ENCODE data around the gene STUM.

STUM gene

DNA sequence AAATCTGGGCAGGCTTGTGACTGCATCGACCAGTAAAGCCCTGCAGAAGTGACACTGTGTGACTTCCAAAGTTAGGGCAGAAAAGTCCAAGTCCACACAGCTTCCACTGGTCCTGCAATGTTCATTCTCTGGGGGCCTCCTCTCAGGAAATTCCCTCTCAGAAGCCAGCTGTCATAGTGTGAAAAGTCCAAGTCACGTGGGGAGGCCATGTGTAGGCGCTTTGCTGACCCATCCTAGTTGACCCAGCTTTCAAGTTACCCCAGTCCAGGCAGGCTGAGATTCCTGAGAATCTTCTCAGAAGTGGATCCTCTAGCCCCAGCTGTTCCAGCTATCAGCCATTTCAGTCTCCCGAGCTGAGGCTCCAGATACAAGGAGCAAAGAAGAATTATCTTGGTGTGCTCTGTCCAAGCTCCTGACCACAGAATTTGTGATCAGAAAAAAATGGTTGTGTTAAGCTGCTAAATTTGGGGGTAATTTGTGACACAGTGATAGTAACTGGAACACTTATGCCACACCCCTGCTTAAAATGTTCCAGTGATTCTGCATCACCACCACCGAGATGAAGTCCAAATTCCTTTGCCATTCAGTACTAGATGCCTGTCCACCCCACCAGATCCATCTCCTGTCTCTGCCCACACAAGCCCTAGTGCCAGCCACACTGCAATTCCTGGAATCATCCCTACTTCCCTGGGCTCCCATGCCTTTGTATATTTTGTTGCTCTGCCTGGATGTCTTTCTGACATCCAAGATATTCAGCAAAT, 2.5 kb upstream of the STUM start:
- intact Hi-C loops (cut with micrococcal nuclease) = loop anchor here (5.0 kb wide), 1 partner anchor 281 kb away; no protein-coding TSS in a partner anchor
- H3K4me3 Mint-ChIP-seq = no peak overlapping the region
- H3K4me1 Mint-ChIP-seq (ENCODE audit: low read depth) = peaks cover 20% of the 10 kb centered on the region
- no peaks in the 10 kb centered on the region for H3K9me3 Mint-ChIP-seq
- no peak overlapping the region for H3K27ac Mint-ChIP-seq
- H3K36me3 Mint-ChIP-seq (ENCODE audit: low read depth) = no peaks in the 10 kb centered on the region
- H3K27me3 Mint-ChIP-seq = peaks cover 45% of the 10 kb centered on the region

DNA sequence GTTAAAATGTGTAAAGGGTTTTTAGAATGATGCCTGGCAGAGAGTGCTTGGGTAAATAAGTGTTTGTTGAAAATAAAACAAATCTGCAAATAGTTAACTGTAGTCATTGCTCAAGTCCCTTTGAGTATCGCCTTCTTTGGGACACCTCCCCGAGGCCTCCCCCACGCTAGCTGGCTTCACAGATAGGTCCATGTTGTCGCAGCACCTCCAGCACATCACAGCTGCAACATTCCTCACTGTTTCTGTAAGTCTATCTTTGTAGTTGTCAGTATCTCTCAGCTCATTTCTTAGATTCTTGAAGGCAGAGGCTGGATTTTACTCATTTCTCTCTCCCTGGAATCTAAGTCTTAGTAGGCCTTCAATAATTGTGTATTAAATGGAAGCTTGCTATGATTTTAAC, 1.6 kb upstream of the STUM start:
- Mint-ChIP-seq H3K4me1 (ENCODE audit: low read depth) (peaks cover 20% of the 10 kb centered on the region), H3K36me3 (ENCODE audit: low read depth) (no peaks in the 10 kb centered on the region), H3K27me3 (peaks cover 54% of the 10 kb centered on the region), H3K27ac (no peak overlapping the region), H3K4me3 (no peak overlapping the region), H3K9me3 (no peaks in the 10 kb centered on the region)
- intact Hi-C loops (cut with micrococcal nuclease) = loop anchor here (1.0 to 5.0 kb wide), 2 partner anchors 61 to 280 kb away; no protein-coding TSS in a partner anchor

DNA sequence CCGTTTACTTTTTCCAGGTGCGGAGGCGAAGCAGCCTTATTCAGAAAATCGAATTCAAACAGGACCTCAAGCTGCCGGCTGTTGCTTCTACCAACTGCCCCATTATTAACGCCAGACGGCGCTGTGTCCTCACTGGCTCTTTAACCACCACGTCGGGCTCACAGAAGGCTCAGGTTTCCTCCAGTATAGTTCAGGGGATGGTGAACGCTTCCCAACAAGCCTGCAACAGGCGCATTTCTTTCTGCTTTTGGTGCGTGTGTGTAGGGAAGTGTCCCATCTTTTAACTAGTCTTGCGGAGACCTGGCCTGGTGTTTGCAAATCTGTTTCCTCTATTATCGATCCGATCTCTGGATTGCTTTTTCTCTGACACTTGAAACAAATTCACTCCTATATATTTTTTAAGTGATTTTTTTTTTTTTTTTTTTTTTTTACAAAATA, 791 bp upstream of the STUM start:
- intact Hi-C loops (cut with micrococcal nuclease) = loop anchor here (1.0 to 5.0 kb wide), 2 partner anchors 61 to 280 kb away; no protein-coding TSS in a partner anchor
- peaks cover 20% of the 10 kb centered on the region for H3K4me1 Mint-ChIP-seq (ENCODE audit: low read depth)
- no peaks in the 10 kb centered on the region for H3K9me3 Mint-ChIP-seq
- no peaks in the 10 kb centered on the region for H3K36me3 Mint-ChIP-seq (ENCODE audit: low read depth)
- no peak overlapping the region for H3K27ac Mint-ChIP-seq
- peaks cover 55% of the 10 kb centered on the region for H3K27me3 Mint-ChIP-seq
- H3K4me3 Mint-ChIP-seq = no peak overlapping the region

DNA sequence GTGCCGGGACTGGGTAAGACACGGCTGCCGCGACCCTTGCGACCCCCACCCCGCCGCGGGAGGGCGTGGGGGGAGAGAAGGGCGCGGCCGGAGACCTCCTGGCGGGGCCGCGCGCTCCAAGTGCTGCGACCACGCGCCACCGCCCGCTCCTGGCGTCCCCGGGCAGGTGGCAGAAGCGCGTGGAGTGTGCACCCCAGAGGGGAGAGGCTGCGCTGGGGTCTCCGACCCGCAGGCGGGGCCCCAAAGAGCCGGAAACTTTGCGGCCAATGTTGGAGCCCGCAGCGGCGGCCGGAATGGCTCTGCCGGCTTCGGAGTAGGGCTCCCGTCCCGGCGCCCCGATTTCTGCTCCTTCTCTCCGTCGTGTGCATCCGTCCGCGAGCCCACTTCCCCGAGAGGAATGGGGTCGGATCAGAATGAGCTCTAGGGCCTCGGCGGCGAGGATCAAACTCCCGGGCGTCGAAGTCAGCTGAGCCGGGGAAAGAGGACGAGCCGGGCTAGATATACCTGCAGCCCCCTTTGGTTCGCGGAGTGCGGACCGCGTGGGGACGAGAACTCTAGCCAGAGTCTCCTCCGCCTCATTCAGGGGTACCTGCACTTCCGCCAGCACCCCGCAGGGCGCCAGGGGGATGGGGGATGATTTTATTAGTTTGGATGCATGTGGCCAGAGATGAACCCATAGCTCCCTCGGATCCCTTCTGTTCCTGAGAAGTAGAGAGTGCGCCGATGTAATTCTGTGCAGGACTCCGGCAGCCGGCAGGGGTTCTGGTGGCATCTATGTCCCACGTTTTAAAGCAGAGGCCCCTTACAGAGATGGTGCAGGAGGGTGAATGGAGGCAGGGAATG, 751 bp downstream of the STUM start:
- intact Hi-C loops (cut with micrococcal nuclease) = loop anchor here (5.0 kb wide), 1 partner anchor 278 kb away; no protein-coding TSS in a partner anchor
- H3K36me3 Mint-ChIP-seq (ENCODE audit: low read depth) = no peaks in the 10 kb centered on the region
- peaks cover 20% of the 10 kb centered on the region for H3K4me1 Mint-ChIP-seq (ENCODE audit: low read depth)

DNA sequence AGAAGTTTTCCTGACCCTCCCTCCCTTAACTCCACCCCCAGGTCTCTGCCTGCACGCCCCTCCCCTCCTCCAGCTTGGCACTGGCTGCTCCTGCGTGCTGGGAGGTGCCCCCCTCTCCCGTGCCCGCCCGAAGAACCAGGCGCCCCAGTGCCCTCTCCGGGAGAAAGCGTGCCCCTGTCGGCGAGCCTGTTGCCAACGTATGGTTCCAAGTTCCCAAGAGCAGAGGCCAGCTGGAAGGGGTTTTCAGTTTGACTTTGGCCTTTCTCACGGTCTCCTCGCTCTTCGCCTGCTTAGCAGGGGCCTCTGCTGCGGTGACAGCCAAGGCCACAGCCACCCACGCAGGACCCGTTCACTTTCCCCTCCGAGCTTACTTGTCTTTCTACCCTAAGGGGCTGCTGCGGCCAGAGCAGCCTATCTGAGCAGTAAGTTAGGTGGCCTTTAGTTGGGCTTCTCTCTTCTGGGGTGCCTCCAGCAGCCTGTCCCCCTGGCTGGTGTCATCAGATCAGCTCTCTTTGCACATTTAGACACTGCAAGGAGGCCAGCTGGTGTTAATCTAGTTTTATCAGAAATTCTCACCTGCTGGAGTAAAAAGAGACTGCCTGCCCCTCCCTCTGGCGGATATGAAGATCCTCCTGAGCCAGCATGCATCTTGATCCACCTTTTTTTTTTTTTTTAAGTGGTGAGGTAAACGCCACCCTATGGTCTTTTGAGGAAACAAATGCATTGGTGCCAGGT, 1.5 kb downstream of the STUM start:
- Mint-ChIP-seq H3K36me3 (ENCODE audit: low read depth) (no peaks in the 10 kb centered on the region), H3K4me3 (peak overlapping the region; percentile 48)

More for the DNA sequence above, 751 bp downstream of the STUM start:
- H3K27ac Mint-ChIP-seq = no peak overlapping the region
- H3K9me3 Mint-ChIP-seq = no peaks in the 10 kb centered on the region
- peak overlapping the region; percentile 50 for H3K4me3 Mint-ChIP-seq
- H3K27me3 Mint-ChIP-seq = peaks cover 57% of the 10 kb centered on the region

DNA sequence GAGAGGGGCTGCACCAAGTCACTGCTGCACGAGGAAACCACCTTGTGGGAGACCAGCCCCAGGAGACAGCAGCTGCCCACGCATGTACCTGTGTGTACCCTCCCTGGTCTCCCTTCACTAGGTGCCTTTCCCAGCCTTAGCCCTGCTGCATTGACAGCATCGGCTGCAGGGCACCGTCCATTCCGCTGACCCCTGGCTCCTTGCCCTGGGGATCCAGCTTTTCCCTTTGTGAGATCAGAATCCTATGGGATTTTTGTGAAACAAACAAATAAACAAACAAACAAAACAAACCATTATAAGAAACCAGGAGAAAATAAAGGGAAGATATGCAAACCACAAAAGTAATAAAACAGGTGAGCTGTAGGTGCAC, 2.1 kb downstream of the STUM start:
- H3K27ac Mint-ChIP-seq = no peak overlapping the region
- intact Hi-C loops (cut with micrococcal nuclease) = no loop called here
- H3K36me3 Mint-ChIP-seq (ENCODE audit: low read depth) = no peaks in the 10 kb centered on the region
- no peak overlapping the region for H3K4me3 Mint-ChIP-seq
- peaks cover 50% of the 10 kb centered on the region for H3K27me3 Mint-ChIP-seq
- H3K4me1 Mint-ChIP-seq (ENCODE audit: low read depth) = peaks cover 31% of the 10 kb centered on the region
- no peaks in the 10 kb centered on the region for H3K9me3 Mint-ChIP-seq

More for the DNA sequence above, 1.5 kb downstream of the STUM start:
- Mint-ChIP-seq H3K27me3 (peaks cover 54% of the 10 kb centered on the region), H3K4me1 (ENCODE audit: low read depth) (peaks cover 27% of the 10 kb centered on the region), H3K9me3 (no peaks in the 10 kb centered on the region), H3K27ac (no peak overlapping the region)
- intact Hi-C loops (cut with micrococcal nuclease) = loop anchor here (5.0 kb wide), 1 partner anchor 277 kb away; no protein-coding TSS in a partner anchor

DNA sequence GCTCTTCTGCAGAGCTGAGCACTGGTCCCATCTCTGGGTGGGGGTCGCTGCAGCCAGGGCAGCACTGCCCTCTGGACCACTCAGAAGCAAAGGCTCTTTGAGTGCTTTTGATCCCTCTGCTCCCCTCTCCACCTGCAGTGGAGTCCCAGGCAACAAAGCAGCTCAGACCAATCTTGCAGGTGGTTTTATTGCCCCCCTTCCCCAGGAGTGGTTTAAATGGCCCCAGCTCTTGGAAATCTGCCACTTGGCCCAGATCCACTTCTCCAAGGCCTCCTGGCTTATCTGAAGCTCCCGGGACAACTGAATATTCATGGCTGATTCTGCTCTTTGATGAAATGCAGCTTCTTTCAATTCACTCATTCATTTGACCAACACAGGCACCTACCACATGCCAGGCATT, 2.7 kb downstream of the STUM start:
- Mint-ChIP-seq H3K27me3 (peaks cover 46% of the 10 kb centered on the region), H3K9me3 (no peaks in the 10 kb centered on the region), H3K4me3 (no peak overlapping the region), H3K36me3 (ENCODE audit: low read depth) (no peaks in the 10 kb centered on the region), H3K4me1 (ENCODE audit: low read depth) (peaks cover 31% of the 10 kb centered on the region), H3K27ac (no peak overlapping the region)
- intact Hi-C loops (cut with micrococcal nuclease) = no loop called here

DNA sequence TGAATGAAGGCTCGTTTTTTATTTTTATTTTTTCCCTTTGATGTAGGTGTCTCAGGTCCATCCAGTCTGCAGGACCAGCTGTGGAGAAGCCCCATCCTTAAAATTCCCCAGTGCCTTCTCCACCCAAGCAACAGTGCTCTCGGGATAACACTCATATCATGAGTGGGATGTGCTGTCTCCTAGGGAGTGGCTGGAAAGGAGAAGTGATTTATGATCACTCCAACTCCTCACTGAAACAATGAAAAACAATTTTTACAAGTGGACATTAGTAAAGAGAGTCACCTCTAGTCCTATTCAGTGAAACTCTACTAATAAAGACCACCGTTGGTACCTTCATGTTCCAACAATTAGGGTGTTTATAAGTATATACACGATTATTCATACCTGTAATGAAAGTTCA, 3.5 kb downstream of the STUM start:
- Mint-ChIP-seq H3K4me3 (no peak overlapping the region), H3K9me3 (no peaks in the 10 kb centered on the region), H3K27me3 (peaks cover 41% of the 10 kb centered on the region), H3K36me3 (ENCODE audit: low read depth) (no peaks in the 10 kb centered on the region), H3K27ac (no peak overlapping the region), H3K4me1 (ENCODE audit: low read depth) (peaks cover 31% of the 10 kb centered on the region)
- intact Hi-C loops (cut with micrococcal nuclease) = no loop called here

DNA sequence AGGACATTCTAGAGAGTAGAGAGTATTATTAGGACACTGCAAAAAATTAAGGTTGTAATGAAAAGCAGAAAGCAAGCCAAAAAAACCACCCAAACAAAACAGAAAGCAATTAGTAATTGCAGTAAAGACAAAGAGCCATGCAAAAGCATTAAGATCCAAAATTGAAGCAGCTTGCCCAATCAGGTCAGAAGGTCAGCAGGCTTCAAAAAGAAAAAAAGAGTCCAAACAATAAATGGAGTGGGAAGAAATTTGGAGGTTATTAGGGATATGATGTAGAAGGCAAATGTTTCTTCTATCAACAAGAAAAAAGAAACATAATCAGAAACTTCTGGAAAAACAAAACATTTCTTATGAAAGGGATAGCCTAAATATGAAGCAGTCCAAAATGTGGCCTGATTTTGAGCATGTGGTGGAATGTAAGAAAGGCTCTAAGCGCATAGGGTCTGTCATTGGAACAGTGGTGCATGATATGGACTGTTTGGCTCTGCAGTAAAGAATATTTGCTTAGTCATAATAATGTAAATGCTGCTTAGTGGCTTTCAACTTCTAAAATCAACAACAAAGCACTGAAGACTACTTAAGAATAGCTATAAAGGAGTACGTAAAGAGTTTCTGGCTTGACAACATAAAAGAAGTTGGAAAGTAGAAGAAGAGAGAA, 4.8 kb downstream of the STUM start:
- intact Hi-C loops (cut with micrococcal nuclease) = no loop called here

DNA sequence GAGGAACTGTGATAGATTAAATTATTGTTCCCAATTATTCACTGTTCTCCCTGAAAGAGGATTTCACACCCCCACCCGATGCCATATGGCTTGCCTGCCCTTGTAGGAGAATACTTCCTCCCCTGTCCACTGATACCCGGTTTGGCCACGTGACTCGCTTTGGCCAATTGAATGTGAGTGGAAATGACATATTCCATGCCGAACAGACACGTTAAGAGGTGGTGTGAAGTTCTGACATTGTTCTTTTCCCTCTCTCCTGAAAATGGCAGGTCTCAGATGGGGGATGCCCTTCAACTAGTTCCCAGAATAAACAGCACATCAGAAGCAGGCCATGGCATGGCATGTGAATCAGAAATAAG, 5.3 kb downstream of the STUM start:
- Mint-ChIP-seq H3K9me3 (no peaks in the 10 kb centered on the region), H3K27ac (no peak overlapping the region), H3K36me3 (ENCODE audit: low read depth) (no peaks in the 10 kb centered on the region), H3K27me3 (peaks cover 33% of the 10 kb centered on the region), H3K4me3 (no peak overlapping the region), H3K4me1 (ENCODE audit: low read depth) (peaks cover 32% of the 10 kb centered on the region)
- intact Hi-C loops (cut with micrococcal nuclease) = no loop called here

More for the DNA sequence above, 4.8 kb downstream of the STUM start:
- H3K27me3 Mint-ChIP-seq = peaks cover 34% of the 10 kb centered on the region
- peaks cover 27% of the 10 kb centered on the region for H3K4me1 Mint-ChIP-seq (ENCODE audit: low read depth)
- H3K27ac Mint-ChIP-seq = no peak overlapping the region
- H3K4me3 Mint-ChIP-seq = no peak overlapping the region
- H3K9me3 Mint-ChIP-seq = no peaks in the 10 kb centered on the region
- no peaks in the 10 kb centered on the region for H3K36me3 Mint-ChIP-seq (ENCODE audit: low read depth)

DNA sequence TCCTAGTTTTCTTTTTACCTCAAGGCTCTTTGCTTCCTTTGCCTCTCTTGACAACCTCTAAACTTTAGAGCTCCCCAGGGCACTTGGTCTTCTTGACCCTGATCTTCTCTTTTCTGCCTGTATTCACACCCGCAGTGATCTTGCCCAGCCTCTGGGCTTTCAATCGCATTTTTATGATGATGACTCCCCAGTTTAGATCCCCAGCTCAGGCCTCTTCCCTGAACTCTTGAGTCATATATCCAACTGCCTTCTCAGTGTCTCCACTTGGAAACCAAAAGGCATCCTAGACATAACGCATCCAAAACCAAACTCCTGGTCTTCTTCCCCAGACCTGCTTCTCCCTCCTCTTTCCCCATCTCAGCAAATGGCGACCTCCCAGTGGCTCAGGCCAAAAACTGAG, 6.5 kb downstream of the STUM start:
- no peak overlapping the region for H3K27ac Mint-ChIP-seq
- intact Hi-C loops (cut with micrococcal nuclease) = no loop called here
- no peak overlapping the region for H3K4me3 Mint-ChIP-seq
- H3K9me3 Mint-ChIP-seq = no peaks in the 10 kb centered on the region
- H3K36me3 Mint-ChIP-seq (ENCODE audit: low read depth) = no peaks in the 10 kb centered on the region
- peaks cover 22% of the 10 kb centered on the region for H3K27me3 Mint-ChIP-seq
- peaks cover 23% of the 10 kb centered on the region for H3K4me1 Mint-ChIP-seq (ENCODE audit: low read depth)

DNA sequence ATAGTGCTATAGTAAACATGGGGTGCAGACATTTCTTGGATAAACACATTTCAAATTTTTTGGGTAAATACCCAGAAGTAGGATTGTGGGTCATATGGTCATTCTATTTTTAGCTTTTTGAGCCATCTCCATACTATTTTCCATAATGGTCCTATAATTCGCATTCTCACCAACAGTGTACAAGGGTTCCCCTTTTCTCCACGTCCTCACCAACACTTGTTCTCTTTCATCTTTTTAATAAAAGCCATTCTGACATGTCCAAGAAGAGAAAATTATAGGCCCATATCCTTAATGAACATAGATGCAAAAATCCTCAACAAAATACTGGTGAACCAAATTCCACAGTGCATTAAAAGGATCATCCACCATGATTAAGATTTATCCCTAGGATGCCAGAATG, 8.9 kb downstream of the STUM start:
- no peak overlapping the region for H3K27ac Mint-ChIP-seq
- no peaks in the 10 kb centered on the region for H3K9me3 Mint-ChIP-seq
- H3K27me3 Mint-ChIP-seq = peaks cover 2% of the 10 kb centered on the region
- H3K36me3 Mint-ChIP-seq (ENCODE audit: low read depth) = no peaks in the 10 kb centered on the region
- no peak overlapping the region for H3K4me3 Mint-ChIP-seq
- intact Hi-C loops (cut with micrococcal nuclease) = no loop called here
- peaks cover 21% of the 10 kb centered on the region for H3K4me1 Mint-ChIP-seq (ENCODE audit: low read depth)

DNA sequence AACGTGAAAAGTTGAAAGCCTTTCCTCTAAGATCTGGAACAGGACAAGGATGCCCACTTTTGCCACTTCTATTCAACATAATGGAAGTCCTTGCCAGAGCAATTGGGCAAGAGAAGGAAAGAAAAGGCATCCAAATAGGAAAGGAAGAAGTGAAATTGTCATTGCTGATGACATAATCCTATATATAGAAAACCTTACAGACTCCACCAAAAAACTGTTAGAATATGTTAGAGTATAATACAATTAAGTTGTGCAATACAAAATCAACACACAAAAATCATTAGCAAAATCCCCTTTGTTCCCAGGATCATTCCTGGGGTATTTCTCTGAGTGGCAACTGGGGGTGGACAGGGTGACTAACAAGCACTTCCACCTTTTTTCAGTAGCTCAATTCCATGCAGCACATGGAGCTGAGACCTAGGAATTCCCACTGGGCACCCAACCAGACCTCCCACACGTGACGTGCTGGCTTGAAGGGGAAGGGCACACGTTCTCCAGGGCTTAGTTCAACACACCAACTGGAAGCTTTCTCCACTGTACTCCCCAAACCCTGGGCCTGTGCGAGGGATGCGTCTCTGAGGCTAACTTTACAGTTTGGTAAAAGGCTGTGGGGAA, 9.6 kb downstream of the STUM start:
- peaks cover 21% of the 10 kb centered on the region for H3K4me1 Mint-ChIP-seq (ENCODE audit: low read depth)
- no peak overlapping the region for H3K4me3 Mint-ChIP-seq
- no peaks in the 10 kb centered on the region for H3K36me3 Mint-ChIP-seq (ENCODE audit: low read depth)
- intact Hi-C loops (cut with micrococcal nuclease) = no loop called here
- H3K27ac Mint-ChIP-seq = no peak overlapping the region
- no peaks in the 10 kb centered on the region for H3K9me3 Mint-ChIP-seq
- no peaks in the 10 kb centered on the region for H3K27me3 Mint-ChIP-seq

Measured in dendritic cell treated with granulocyte-macrophage colony-stimulating factor and Interleukin-4, amounts not matched to agents 40 ng/mL and 50 ng/mL, for 4 days (primary cell).